GM12872 (cell line): Measurements from ENCODE around the gene TK2.

Experiments used
- CTCF ChIP-seq: IDR thresholded peaks from 3 replicates; pipeline ENCODE4 v1.5.1; 2011; ENCODE audit warnings: low read depth, mild to moderate bottlenecking, low read length, moderate library complexity; ENCODE audit not compliant: insufficient read depth

The TK2 gene

GRCh38 chr16:66548868-66549267 lies 1.1 kb downstream of the TK2 start:
- TF ChIP-seq CTCF, result no peak

- TF ChIP-seq CTCF, result no peak
Measured at GRCh38 chr16:66548068-66548467, 1.9 kb downstream of the TK2 start.

- no peak for TF ChIP-seq CTCF
Measured at GRCh38 chr16:66547101-66547989, 2.6 kb downstream of the TK2 start.

GRCh38 chr16:66544016-66544757 lies 5.7 kb downstream of the TK2 start:
- TF ChIP-seq CTCF, result no peak

- no peak for TF ChIP-seq CTCF
Measured at GRCh38 chr16:66543541-66543940, 6.4 kb downstream of the TK2 start.

GRCh38 chr16:66542396-66542795 lies 7.5 kb downstream of the TK2 start:
- TF ChIP-seq CTCF, result no peak
